Measurements from ENCODE around the gene DENND5B. TPM values are rescaled to one million over a fixed set of nuclear protein-coding genes. Genes with fewer than 3 reads are reported as not detected.

DENND5B gene
- total RNA-seq, 1 experiment from 2014 or later = 34.9 TPM

GRCh38 chr12:31494455-31494854 lies 96.5 kb downstream of the DENND5B start:
- H3K27me3 Mint-ChIP-seq (ENCODE audit: insufficient read depth, unreplicated experiment) = no peaks in the 10 kb centered on the region
- no peaks in the 10 kb centered on the region for H3K27me3 ChIP-seq (replicated peaks; ENCODE audit: control insufficient read depth, insufficient read depth, low read length)
- H3K27ac Mint-ChIP-seq (ENCODE audit: unreplicated experiment) = no peak overlapping the region
- H3K4me1 ChIP-seq = peaks cover 18% of the 10 kb centered on the region
- ChIA-PET CTCF (no interaction called here), POLR2A (no interaction called here)
- H3K9me3 Mint-ChIP-seq (ENCODE audit: unreplicated experiment) = no peaks in the 10 kb centered on the region
- no peaks in the 10 kb centered on the region for H3K9me3 ChIP-seq
- TF ChIP-seq CTCF (IDR thresholded peaks at IDR 0.05; ENCODE audit: insufficient read depth in 1 of 2, low read depth in 1 of 2, low read length in 1 of 2, severe bottlenecking in 1 of 2, unreplicated experiment in 1 of 2) = no peak
- DNase-seq = no peak
- peaks cover 22% of the 10 kb centered on the region for H3K4me1 Mint-ChIP-seq (ENCODE audit: low read depth, unreplicated experiment)
- no peak overlapping the region for H3K4me3 Mint-ChIP-seq (ENCODE audit: unreplicated experiment)
- peaks cover 11% of the 10 kb centered on the region for H3K36me3 Mint-ChIP-seq (ENCODE audit: insufficient read depth, unreplicated experiment)
- no TSS peak for BruUV-seq (replicated peaks)
- H3K4me3 ChIP-seq (ENCODE audit: low read depth, low read length) = no peak overlapping the region
- intact Hi-C loops (cut with micrococcal nuclease; ENCODE audit: unreplicated experiment) = no loop called here
- H3K36me3 ChIP-seq (ENCODE audit: control insufficient read depth, insufficient read depth, low read length) = no peaks in the 10 kb centered on the region; the same call in 1 of the 2 replicates

GRCh38 chr12:31492599-31493196 lies 98.2 kb downstream of the DENND5B start:
- no peaks in the 10 kb centered on the region; the same call in none of the 2 replicates for H3K36me3 ChIP-seq (ENCODE audit: control insufficient read depth, insufficient read depth, low read length)
- H3K4me3 Mint-ChIP-seq (ENCODE audit: unreplicated experiment) = no peak overlapping the region
- ChIA-PET CTCF (no interaction called here), POLR2A (no interaction called here)
- peaks cover 9% of the 10 kb centered on the region for H3K4me1 Mint-ChIP-seq (ENCODE audit: low read depth, unreplicated experiment)
- no peak overlapping the region for H3K4me3 ChIP-seq (ENCODE audit: low read depth, low read length)
- no peaks in the 10 kb centered on the region for H3K9me3 ChIP-seq
- TF ChIP-seq CTCF (IDR thresholded peaks at IDR 0.05; ENCODE audit: insufficient read depth in 1 of 2, low read depth in 1 of 2, low read length in 1 of 2, severe bottlenecking in 1 of 2, unreplicated experiment in 1 of 2) = no peak
- intact Hi-C loops (cut with micrococcal nuclease; ENCODE audit: unreplicated experiment) = no loop called here
- H3K27ac Mint-ChIP-seq (ENCODE audit: unreplicated experiment) = no peak overlapping the region
- H3K36me3 Mint-ChIP-seq (ENCODE audit: insufficient read depth, unreplicated experiment) = peaks cover 11% of the 10 kb centered on the region
- no peak for DNase-seq
- peaks cover 13% of the 10 kb centered on the region for H3K4me1 ChIP-seq
- H3K27me3 Mint-ChIP-seq (ENCODE audit: insufficient read depth, unreplicated experiment) = no peaks in the 10 kb centered on the region
- no peaks in the 10 kb centered on the region for H3K27me3 ChIP-seq (replicated peaks; ENCODE audit: control insufficient read depth, insufficient read depth, low read length)
- no TSS peak for BruUV-seq (replicated peaks)
- H3K9me3 Mint-ChIP-seq (ENCODE audit: unreplicated experiment) = no peaks in the 10 kb centered on the region

- BruUV-seq (replicated peaks) = no TSS peak
- Mint-ChIP-seq H3K36me3 (ENCODE audit: insufficient read depth, unreplicated experiment) (peaks cover 11% of the 10 kb centered on the region), H3K27me3 (ENCODE audit: insufficient read depth, unreplicated experiment) (no peaks in the 10 kb centered on the region), H3K4me3 (ENCODE audit: unreplicated experiment) (no peak overlapping the region), H3K27ac (ENCODE audit: unreplicated experiment) (no peak overlapping the region), H3K4me1 (ENCODE audit: low read depth, unreplicated experiment) (peaks cover 9% of the 10 kb centered on the region), H3K9me3 (ENCODE audit: unreplicated experiment) (no peaks in the 10 kb centered on the region)
- Histone ChIP-seq H3K4me1 (peaks cover 13% of the 10 kb centered on the region), H3K36me3 (ENCODE audit: control insufficient read depth, insufficient read depth, low read length) (no peaks in the 10 kb centered on the region; the same call in none of the 2 replicates), H3K9me3 (no peaks in the 10 kb centered on the region), H3K27me3 (replicated peaks; ENCODE audit: control insufficient read depth, insufficient read depth, low read length) (no peaks in the 10 kb centered on the region), H3K4me3 (ENCODE audit: low read depth, low read length) (no peak overlapping the region)
- CTCF ChIA-PET = no interaction called here
- intact Hi-C loops (cut with micrococcal nuclease; ENCODE audit: unreplicated experiment) = no loop called here
- TF ChIP-seq CTCF (IDR thresholded peaks at IDR 0.05; ENCODE audit: insufficient read depth in 1 of 2, low read depth in 1 of 2, low read length in 1 of 2, severe bottlenecking in 1 of 2, unreplicated experiment in 1 of 2) = no peak
- POLR2A ChIA-PET = no interaction called here
- peak in 1 of 2 experiments; percentile 25 for DNase-seq
Observed at GRCh38 chr12:31491841-31492598, 98.9 kb downstream of the DENND5B start.

All from Caco-2 (cell line).